Activated CD4-positive, alpha-beta T cell treated with anti-CD3 and anti-CD28 coated beads, Interleukin-2, amount 10 ng/mL, durations not matched to agents 7 days and 5 days (primary cell): ENCODE data around the gene AHNAK2. TPM values are rescaled to one million over a fixed set of nuclear protein-coding genes. Genes with fewer than 3 reads are reported as not detected.
A peak's percentile ranks its signal among the peaks of the same experiment; 100 is the strongest.
"Not testable (repeated sequence)": the region's sequence is repeated elsewhere in the genome, so short reads cannot be mapped to it uniquely, and the experiment has no call there.

Source experiments
- CTCF ChIA-PET: fragments of 350-600 bp; sonication (Branson Sonifier 250); formaldehyde crosslinking; loops from one replicate; lab custom pipeline; 2021; ENCODE audit warnings: antibody characterized with exemption; lab: Charles Lee
- POLR2A ChIA-PET: fragments of 350-600 bp; sonication (Branson Sonifier 250); formaldehyde crosslinking; loops from one replicate; lab custom pipeline; 2021; ENCODE audit warnings: antibody characterized with exemption; lab: Charles Lee
- DNase-seq: peaks from one replicate; pipeline ENCODE4 v3.0.0-alpha.2; 2020
- H3K27ac Mint-ChIP-seq: one replicate; pipeline ENCODE4 v1.8.0; 2021; ENCODE audit warnings: mild to moderate bottlenecking, moderate library complexity, mixed read lengths
- H3K27me3 Mint-ChIP-seq: one replicate; pipeline ENCODE4 v1.8.0; 2021; ENCODE audit warnings: mixed read lengths
- H3K36me3 Mint-ChIP-seq: one replicate; pipeline ENCODE4 v1.8.0; 2021; ENCODE audit warnings: low read depth, mixed read lengths
- H3K4me1 Mint-ChIP-seq: one replicate; pipeline ENCODE4 v1.8.0; 2021; ENCODE audit warnings: mixed read lengths
- H3K4me3 Mint-ChIP-seq: one replicate; pipeline ENCODE4 v1.8.0; 2021; ENCODE audit warnings: mild to moderate bottlenecking, moderate library complexity, mixed read lengths
- H3K9me3 Mint-ChIP-seq: one replicate; pipeline ENCODE4 v1.8.0; 2021; ENCODE audit warnings: mixed read lengths
- total RNA-seq, 2 experiments: library from RNA; stranded (reverse); gene quantifications; one replicate each; pipeline ENCODE4 v1.2.3, GENCODE V29; 2021

Gene AHNAK2
- not detected for total RNA-seq

- POLR2A ChIA-PET = no interaction called here
- peak within 1 kb of the TSS; percentile 77 for H3K27ac Mint-ChIP-seq
- H3K4me1 Mint-ChIP-seq = peaks cover 16% of the 10 kb centered on the region
- peak; percentile 55 for DNase-seq
- CTCF ChIA-PET = interaction anchor here (0.5 kb wide), 1 partner anchor 67 kb away, joined by 4 read pairs; no protein-coding TSS in a partner anchor
- H3K36me3 Mint-ChIP-seq = peaks cover 2% of the 10 kb centered on the region
- no peaks in the 10 kb centered on the region for H3K9me3 Mint-ChIP-seq
- H3K4me3 Mint-ChIP-seq = peak within 1 kb of the TSS; percentile 67
- peaks cover 24% of the 10 kb centered on the region for H3K27me3 Mint-ChIP-seq
Observed at GRCh38 chr14:104977681-104978653, at the start of gene AHNAK2. Gene AHNAK2, minus strand, starts transcription at chr14:104978374. Its CDS starts 137 bp downstream, at chr14:104978237.

- peaks cover 35% of the 10 kb centered on the region for H3K4me1 Mint-ChIP-seq
- H3K27me3 Mint-ChIP-seq, H3K27ac Mint-ChIP-seq, POLR2A ChIA-PET, H3K4me3 Mint-ChIP-seq, H3K36me3 Mint-ChIP-seq, H3K9me3 Mint-ChIP-seq, DNase-seq: not testable (repeated sequence)
- CTCF ChIA-PET = interaction anchor here (0.9 to 3.4 kb wide), 3 partner anchors 9 to 25 kb away, joined by 3 to 21 read pairs (median 3); no protein-coding TSS in a partner anchor
Observed at GRCh38 chr14:105027718-105028117, 49.5 kb upstream of the AHNAK2 start.

- POLR2A ChIA-PET = no interaction called here
- peaks cover 40% of the 10 kb centered on the region for H3K4me1 Mint-ChIP-seq
Observed at GRCh38 chr14:105026802-105027563, 48.8 kb upstream of the AHNAK2 start.

GRCh38 chr14:105026033-105026785 lies 48.0 kb upstream of the AHNAK2 start:
- Mint-ChIP-seq H3K9me3 (no peaks in the 10 kb centered on the region), H3K27ac (peak overlapping the region; percentile 77), H3K4me1 (peaks cover 47% of the 10 kb centered on the region), H3K27me3 (no peaks in the 10 kb centered on the region), H3K4me3 (no peak overlapping the region), H3K36me3 (peaks cover 2% of the 10 kb centered on the region)
- CTCF ChIA-PET = interaction anchor here (1.1 to 3.4 kb wide), 5 partner anchors 10 to 42 kb away, joined by 4 to 21 read pairs (median 4); no protein-coding TSS in a partner anchor
- POLR2A ChIA-PET = no interaction called here
- no peak for DNase-seq

More at GRCh38 chr14:105026802-105027563, 48.8 kb upstream of the AHNAK2 start:
- no peaks in the 10 kb centered on the region for H3K9me3 Mint-ChIP-seq
- CTCF ChIA-PET = interaction anchor here (0.9 to 3.4 kb wide), 5 partner anchors 8 to 31 kb away, joined by 3 to 21 read pairs (median 4); no protein-coding TSS in a partner anchor
- peaks cover 2% of the 10 kb centered on the region for H3K36me3 Mint-ChIP-seq
- no peak overlapping the region for H3K27ac Mint-ChIP-seq
- no peaks in the 10 kb centered on the region for H3K27me3 Mint-ChIP-seq
- no peak for DNase-seq
- H3K4me3 Mint-ChIP-seq = no peak overlapping the region

GRCh38 chr14:105025429-105025828 lies 47.3 kb upstream of the AHNAK2 start:
- H3K36me3 Mint-ChIP-seq = peaks cover 2% of the 10 kb centered on the region
- peak overlapping the region; percentile 80 for H3K27ac Mint-ChIP-seq
- no peaks in the 10 kb centered on the region for H3K9me3 Mint-ChIP-seq
- POLR2A ChIA-PET = interaction anchor here (0.5 kb wide), 1 partner anchor 1626 kb away, joined by 8 read pairs; no protein-coding TSS in a partner anchor
- CTCF ChIA-PET = interaction anchor here (0.9 to 3.4 kb wide), 7 partner anchors 9 to 42 kb away, joined by 3 to 21 read pairs (median 4); partner anchors contain the start of gene GPR132
- no peak for DNase-seq
- peaks cover 47% of the 10 kb centered on the region for H3K4me1 Mint-ChIP-seq
- H3K4me3 Mint-ChIP-seq = no peak overlapping the region
- no peaks in the 10 kb centered on the region for H3K27me3 Mint-ChIP-seq

GRCh38 chr14:105023791-105024480 lies 45.8 kb upstream of the AHNAK2 start:
- CTCF ChIA-PET = interaction anchor here (1.1 kb wide), 1 partner anchor 22 kb away, joined by 3 read pairs; no protein-coding TSS in a partner anchor
- H3K9me3 Mint-ChIP-seq = no peaks in the 10 kb centered on the region
- H3K4me3 Mint-ChIP-seq = no peak overlapping the region
- POLR2A ChIA-PET = no interaction called here
- DNase-seq = no peak
- peaks cover 55% of the 10 kb centered on the region for H3K4me1 Mint-ChIP-seq
- peaks cover 15% of the 10 kb centered on the region for H3K36me3 Mint-ChIP-seq
- H3K27ac Mint-ChIP-seq = no peak overlapping the region
- H3K27me3 Mint-ChIP-seq = no peaks in the 10 kb centered on the region

- ChIA-PET CTCF (interaction anchor here (0.6 to 1.1 kb wide), 2 partner anchors 23 to 339 kb away, joined by 3 to 4 read pairs; no protein-coding TSS in a partner anchor), POLR2A (no interaction called here)
- H3K27me3 Mint-ChIP-seq = no peaks in the 10 kb centered on the region
- H3K4me1 Mint-ChIP-seq = peaks cover 62% of the 10 kb centered on the region
- no peaks in the 10 kb centered on the region for H3K9me3 Mint-ChIP-seq
- peaks cover 21% of the 10 kb centered on the region for H3K36me3 Mint-ChIP-seq
- DNase-seq = no peak
- H3K27ac Mint-ChIP-seq = no peak overlapping the region
- no peak overlapping the region for H3K4me3 Mint-ChIP-seq
Observed at GRCh38 chr14:105023144-105023543, 45.0 kb upstream of the AHNAK2 start.

GRCh38 chr14:105022276-105022670 lies 44.1 kb upstream of the AHNAK2 start:
- H3K27ac Mint-ChIP-seq = peak overlapping the region; percentile 91
- H3K27me3 Mint-ChIP-seq = no peaks in the 10 kb centered on the region

GRCh38 chr14:105021656-105022275 lies 43.6 kb upstream of the AHNAK2 start:
- Mint-ChIP-seq H3K36me3 (peaks cover 30% of the 10 kb centered on the region), H3K4me3 (peak overlapping the region; percentile 84), H3K27ac (peak overlapping the region; percentile 91), H3K4me1 (peaks cover 66% of the 10 kb centered on the region), H3K9me3 (no peaks in the 10 kb centered on the region), H3K27me3 (no peaks in the 10 kb centered on the region)
- ChIA-PET POLR2A (no interaction called here), CTCF (interaction anchor here (1.0 to 1.3 kb wide), 3 partner anchors 11 to 39 kb away, joined by 3 to 4 read pairs (median 3); no protein-coding TSS in a partner anchor)
- DNase-seq = peak; percentile 39

More at GRCh38 chr14:105022276-105022670, 44.1 kb upstream of the AHNAK2 start:
- POLR2A ChIA-PET = no interaction called here
- no peak for DNase-seq
- Mint-ChIP-seq H3K9me3 (no peaks in the 10 kb centered on the region), H3K4me3 (peak overlapping the region; percentile 84), H3K4me1 (peaks cover 66% of the 10 kb centered on the region), H3K36me3 (peaks cover 25% of the 10 kb centered on the region)
- CTCF ChIA-PET = no interaction called here

GRCh38 chr14:105020815-105021655 lies 42.9 kb upstream of the AHNAK2 start, which contains the start of gene CDCA4:
Gene CDCA4, minus strand, starts transcription at chr14:105021083. Its CDS starts 9,154 bp downstream, at chr14:105011929.
- ChIA-PET CTCF (interaction anchor here (0.9 to 4.5 kb wide), 6 partner anchors 10 to 40 kb away, joined by 3 to 26 read pairs (median 4); no protein-coding TSS in a partner anchor), POLR2A (interaction anchor here (0.6 to 0.7 kb wide), 2 partner anchors 229 to 268 kb away, joined by 3 read pairs; partner anchors contain the start of gene SIVA1)
- Mint-ChIP-seq H3K27ac (peak within 1 kb of the TSS; percentile 94), H3K36me3 (peaks cover 36% of the 10 kb centered on the region), H3K9me3 (no peaks in the 10 kb centered on the region), H3K4me1 (peaks cover 69% of the 10 kb centered on the region), H3K4me3 (peak within 1 kb of the TSS; percentile 94), H3K27me3 (no peaks in the 10 kb centered on the region)
- DNase-seq = peak; percentile 97
